Fibroblast of skin of left biceps (primary cell): ENCODE data around the gene CD2AP.
A peak's percentile ranks its signal among the peaks of the same experiment; 100 is the strongest.
"Not testable (repeated sequence)": the region's sequence is repeated elsewhere in the genome, so short reads cannot be mapped to it uniquely, and the experiment has no call there.

ENCODE experiments used
- DNase-seq, 2 experiments: peaks; one replicate each; pipeline ENCODE4 v3.0.0-alpha.2; 2013; ENCODE audit warnings: low read depth in 2 of 2

The CD2AP gene

DNA sequence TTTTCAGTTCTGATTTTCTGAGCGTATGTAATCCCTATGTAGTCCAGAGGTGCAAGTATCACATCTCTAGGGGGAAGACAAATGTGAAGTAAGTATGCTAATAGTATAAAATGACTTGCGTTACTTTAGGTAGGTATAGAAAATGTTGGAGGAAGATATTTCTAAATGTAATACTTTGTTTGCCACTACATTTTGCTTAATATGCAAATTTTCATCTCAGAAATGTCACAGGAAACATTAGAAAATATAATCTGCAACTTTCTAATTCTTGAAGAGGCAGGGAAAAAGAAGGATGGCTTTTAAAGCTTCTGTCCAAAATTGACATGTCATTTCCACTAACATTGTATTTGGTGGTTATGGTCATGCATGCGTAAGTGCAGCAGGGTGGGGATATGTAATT lies 85.6 kb downstream of the CD2AP start:
- DNase-seq: no peak

GRCh38 chr6:47566602-47567001 lies 89.0 kb downstream of the CD2AP start:
- DNase-seq: not testable (repeated sequence)

DNA sequence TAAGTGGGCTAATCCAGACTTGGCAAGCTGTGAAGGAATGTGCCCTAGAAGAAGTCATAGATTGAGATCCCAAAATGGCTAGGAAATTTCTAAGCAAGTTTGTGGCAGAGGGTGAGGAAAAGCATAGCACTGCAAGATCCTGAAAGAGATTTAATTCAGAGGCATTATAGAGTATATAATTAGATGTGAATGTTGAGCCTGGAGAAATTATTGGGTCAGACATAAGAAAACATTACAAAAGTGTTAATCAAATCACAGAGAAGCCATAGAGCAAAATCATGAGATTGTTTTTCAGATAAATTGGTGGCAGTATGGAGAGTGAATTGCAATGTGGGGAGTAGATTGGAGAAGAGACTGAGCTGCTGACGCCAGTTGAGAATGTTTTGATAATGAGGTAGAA lies 90.0 kb downstream of the CD2AP start:
- no peak for DNase-seq

DNA sequence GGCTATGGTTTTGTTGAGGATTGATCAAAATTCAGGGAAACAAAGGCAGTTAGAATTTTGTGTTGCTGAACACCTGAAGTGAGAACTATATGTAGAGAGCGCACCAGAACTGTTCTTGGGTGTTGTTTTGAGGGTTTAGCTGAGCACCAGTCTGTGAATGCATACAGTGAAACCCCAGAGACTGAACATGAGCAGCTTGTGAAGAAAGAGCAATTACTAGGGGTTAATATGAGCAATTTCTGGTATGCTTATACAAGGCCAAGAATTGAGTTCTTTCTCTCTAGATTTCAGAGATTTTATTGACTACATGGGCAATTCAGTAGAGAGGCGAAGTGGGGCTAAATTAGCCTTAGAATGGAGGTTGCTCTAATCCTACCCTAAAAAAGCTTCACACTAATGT lies 93.9 kb downstream of the CD2AP start:
- DNase-seq: no peak

- no peak for DNase-seq
Observed at GRCh38 chr6:47573109-47573508, 95.5 kb downstream of the CD2AP start.

GRCh38 chr6:47574789-47575188 lies 97.2 kb downstream of the CD2AP start:
- DNase-seq: no peak

DNA sequence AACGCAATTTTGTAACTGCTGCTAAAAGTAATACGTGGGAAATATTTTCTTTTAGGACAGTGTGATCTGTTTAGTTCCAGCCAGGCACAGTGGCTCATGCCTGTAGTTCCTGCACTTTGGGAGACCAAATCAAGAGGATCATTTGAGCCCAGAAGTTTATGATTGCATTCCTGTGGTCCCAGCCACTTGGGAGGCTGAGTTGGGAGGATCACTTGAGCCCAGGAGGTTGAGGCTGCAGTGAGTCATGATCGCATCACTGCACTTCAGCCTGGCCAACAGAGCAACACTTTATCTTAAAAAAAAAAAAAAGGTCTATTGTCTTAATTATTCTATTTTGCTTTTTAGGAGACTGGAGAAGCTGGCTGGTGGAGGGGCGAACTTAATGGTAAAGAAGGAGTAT lies 101.5 kb downstream of the CD2AP start:
- no peak for DNase-seq

- no peak for DNase-seq
Observed at GRCh38 chr6:47581591-47581990, 104.0 kb downstream of the CD2AP start.

GRCh38 chr6:47587493-47587892 lies 109.9 kb downstream of the CD2AP start:
- no peak for DNase-seq

DNA sequence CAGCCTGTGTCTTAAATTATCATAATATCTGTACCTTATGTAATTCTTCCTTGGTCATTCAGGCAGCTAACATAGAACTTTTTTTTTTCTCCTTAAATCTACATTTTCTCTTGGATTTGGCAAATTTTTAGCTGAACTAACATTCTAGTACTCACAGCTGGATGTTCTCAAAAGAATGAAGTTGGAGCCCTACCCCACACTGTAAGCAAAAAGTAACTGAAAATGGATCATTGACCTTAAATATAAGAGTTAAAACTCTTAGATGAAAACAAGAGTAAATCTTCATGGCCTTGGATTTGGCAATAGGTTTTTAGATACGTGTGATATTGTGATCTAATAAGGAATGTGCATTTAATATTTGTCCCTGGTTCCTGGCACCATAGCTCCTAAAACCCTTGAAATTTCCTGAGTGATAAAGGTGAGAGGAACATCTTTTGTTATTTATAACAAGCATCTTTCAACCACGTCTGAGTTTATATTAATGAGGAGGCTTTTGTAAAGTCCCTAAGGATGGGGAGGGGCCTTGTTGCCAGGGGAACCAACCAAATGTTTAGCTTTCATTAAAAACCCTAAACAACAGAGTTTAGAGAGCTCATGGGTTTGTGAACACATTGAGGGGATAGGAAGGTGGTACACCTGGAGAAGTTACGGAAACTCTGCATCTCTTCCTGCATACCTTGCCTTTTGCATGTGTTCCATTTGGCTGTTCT lies 114.7 kb downstream of the CD2AP start:
- no peak for DNase-seq

DNA sequence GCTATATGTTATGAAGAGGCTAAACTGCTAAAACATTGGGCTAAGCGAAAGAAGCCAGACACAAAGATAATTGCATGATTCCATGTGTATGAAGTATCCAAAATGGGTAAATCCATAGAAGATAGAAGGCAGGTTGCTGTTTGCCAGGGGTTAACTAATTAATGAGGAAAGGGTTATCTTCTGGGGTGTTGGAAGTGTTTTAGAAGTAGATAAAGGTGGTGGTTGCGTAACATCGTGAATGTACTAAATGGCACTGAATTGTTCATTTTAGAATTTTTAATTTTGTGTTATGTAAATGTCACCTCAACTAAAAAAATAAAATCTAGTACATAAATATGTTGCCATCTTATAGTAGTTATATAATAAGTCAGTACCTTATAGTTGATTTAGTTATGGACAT lies 116.4 kb downstream of the CD2AP start:
- no peak for DNase-seq

DNA sequence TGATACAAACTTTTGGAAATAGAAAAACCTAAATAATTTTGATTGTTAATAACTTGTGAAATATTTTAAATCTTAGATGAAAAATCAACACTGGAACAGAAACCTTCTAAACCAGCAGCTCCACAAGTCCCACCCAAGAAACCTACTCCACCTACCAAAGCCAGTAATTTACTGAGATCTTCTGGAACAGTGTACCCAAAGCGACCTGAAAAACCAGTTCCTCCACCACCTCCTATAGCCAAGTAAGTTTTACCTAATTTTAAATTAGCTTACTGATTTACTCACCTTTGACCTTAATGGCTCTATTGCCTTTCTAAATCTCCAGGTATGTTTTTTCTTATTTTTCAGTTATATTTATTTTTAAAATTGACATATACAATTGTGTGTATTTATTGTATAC lies 118.2 kb downstream of the CD2AP start:
- DNase-seq: no peak

DNA sequence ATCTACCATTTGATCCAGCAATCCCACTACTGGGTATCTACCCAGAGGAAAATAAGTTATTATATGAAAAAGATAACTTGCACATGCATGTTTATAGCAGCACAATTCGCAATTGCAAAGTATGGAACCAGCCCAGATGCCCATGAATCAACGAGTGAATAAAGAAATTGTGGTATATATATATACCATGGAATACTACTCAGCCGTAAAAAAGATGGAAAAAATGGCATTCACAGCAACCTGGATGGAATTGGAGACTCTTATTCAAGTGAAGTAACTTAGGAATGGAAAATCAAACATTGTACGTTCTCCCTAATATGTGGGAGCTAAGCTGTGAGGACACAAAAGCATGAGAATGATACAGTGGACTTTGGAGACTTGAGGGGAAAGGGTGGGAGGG lies 120.8 kb downstream of the CD2AP start:
- DNase-seq: no peak

DNA sequence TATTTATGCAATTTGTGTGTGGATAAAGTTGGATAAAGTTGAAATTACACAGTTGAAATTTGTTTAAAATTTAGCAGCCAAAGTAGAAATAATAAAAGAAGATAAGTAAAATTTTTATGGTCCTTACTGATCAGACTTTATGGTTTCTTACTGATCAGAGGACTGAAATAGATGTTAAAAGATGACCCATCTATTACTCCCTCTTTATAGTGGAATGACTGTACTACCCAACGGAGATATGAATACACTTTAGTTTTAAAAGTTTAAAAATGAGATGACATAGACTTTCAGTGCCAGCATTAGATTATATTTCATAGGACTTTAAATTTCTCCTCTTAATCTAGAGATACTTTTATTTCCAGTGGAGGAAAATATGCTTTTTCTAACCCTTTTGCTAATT lies 121.9 kb downstream of the CD2AP start:
- no peak for DNase-seq

GRCh38 chr6:47603227-47603626 lies 125.6 kb downstream of the CD2AP start:
- DNase-seq: no peak

DNA sequence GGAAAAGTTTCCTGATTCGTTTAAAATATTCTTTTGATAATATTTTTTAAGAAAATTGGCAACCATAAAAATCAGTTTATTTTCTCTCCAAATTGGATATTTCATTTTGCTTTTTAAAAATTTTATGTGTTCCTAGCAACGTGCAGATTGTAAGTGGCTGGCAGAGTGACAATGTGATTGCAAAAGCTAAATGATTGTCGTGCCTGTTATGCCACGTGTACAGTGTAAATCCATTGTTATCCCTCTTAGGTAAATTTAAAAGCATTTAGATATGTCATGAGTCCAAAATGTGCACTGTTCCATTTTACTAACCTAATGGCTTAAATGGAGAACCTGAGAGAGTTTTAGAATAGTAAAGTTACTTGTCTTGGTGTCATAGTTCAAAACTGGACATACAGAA lies 126.4 kb downstream of the CD2AP start:
- no peak for DNase-seq

GRCh38 chr6:47621838-47622449 lies 144.4 kb downstream of the CD2AP start:
- no peak for DNase-seq

DNA sequence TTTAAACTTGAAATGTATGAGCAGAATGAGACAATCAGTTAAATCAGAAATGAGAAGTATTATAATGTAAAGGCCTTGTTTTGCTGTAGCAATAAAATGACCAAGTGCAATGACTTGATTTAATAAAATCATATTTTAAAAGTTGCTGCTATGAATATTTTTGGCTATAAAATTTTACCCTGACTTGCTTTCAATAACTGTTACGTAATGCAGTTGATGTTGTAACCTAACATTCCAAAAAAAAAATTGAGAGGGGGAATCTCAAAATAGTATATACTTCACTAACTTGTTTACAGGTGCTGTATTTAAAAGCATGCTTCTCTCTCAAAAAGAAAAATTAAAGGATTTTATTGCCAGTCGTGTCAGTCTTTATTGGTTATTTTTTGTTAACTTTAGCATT lies 149.2 kb downstream of the CD2AP start:
- DNase-seq: no peak

- DNase-seq: no peak
Observed at GRCh38 chr6:47628448-47629272, 151.1 kb downstream of the CD2AP start.

DNA sequence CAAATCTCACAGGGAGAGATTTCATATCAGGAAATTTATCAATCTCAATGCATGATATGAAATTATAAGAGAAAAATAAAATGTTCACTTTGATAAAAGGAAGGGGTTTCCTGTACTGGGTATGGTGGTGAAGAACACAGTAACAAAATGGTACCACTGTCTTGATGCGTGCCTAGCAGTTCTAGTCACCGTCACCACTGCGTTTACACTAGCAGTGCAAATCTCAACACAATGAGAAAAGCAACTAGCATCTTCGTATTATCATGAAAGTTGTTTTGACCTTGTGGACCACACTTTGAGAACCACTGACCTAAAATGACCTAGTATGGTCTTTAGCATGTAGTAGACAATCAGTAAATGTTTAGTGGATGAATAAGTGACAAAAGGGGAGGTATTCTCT lies 152.4 kb downstream of the CD2AP start:
- DNase-seq: no peak

DNA sequence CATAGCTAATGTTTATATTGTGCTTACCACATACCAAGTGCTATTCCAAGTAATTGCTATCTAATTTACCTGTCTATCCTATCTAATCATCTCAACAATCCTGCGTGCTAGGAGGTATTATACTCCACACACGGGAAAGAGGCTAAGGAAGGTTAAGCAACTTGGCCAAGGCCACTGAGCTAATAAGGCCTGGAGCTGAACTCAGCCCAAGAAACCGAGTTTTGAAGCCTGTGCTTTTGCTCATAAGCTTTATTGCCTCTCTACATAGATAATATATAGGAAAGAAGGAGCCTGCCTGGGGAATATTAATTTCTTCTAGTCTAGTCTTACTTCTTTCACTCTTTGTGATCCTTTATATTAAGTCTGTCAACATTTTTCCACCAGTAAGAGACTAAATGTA lies 153.0 kb downstream of the CD2AP start:
- no peak for DNase-seq

- DNase-seq: peak; percentile 8 to 9
Observed at GRCh38 chr6:47631269-47631772, 153.7 kb downstream of the CD2AP start.

DNA sequence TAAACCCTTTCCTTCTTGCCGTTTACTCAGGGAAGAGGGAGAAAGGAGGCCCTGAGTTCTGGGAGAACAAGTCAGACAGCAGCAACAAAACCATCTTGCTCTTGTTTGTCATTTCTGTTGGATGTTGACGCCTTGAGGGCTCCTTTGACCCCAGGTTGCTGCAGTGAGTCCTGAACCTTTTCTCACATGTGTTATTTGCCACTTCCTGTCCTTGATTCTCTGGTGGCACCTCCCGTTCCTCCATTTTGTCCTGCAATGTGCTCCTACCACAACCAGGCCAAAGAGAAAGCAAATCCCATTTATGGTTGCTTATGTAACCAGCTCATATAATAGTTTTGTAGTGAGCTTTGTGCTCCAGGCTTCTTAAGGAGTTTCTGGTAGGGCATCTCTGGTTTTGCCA lies 154.2 kb downstream of the CD2AP start:
- no peak for DNase-seq
